ENCODE measurements around the gene IMPDH1. TPM values are rescaled to one million over a fixed set of nuclear protein-coding genes. Genes with fewer than 3 reads are reported as not detected.

The IMPDH1 gene
- total and polyA plus RNA-seq, 2 donors (not counting 3 experiments of a cell fraction or from before 2014, with no cell fraction given), result 78.8 to 97.9 TPM

DNA sequence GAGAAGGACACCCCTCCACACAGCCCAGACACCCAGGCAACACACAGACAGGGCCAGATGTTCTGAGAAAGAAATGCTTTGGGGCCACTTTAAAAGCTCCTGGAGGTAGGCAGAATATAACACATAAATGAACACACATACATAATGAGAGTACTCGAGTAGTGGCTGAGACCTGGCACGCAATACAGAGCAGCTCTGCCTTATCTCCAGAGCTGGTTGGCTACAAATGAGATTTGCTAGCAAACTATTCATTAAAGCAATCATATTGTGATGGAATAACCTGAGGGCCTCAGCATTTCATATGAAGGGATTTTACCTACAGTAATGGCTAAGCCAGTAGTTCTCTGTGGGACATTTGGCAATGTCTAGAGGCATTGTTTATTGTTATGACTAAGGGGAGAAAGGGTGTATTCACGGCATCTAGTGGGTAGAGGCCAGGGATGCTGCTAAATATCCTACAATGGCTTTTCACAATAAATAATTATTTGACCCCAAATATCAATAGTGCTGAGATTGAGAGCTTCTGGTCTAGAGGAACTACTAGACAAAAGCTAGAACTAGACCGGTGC lies 5.5 kb upstream of the IMPDH1 start:
- dilution Hi-C loops (cut with MboI; ENCODE audit: extremely low pct_ligation_motif_present, low sequenced_read_pairs) (no loop called here), intact Hi-C loops (cut with micrococcal nuclease) (no loop called here)
- Histone ChIP-seq H3K27ac (ENCODE audit: insufficient read depth, low read depth, low read length) (no peak overlapping the region), H3K9me3 (replicated peaks; ENCODE audit: control insufficient read depth, insufficient read depth, low read length) (no peaks in the 10 kb centered on the region), H3K4me2 (ENCODE audit: insufficient read depth, low read length) (no peak overlapping the region), H2AFZ (ENCODE audit: low read depth, low read length) (no peak overlapping the region), H3K36me3 (ENCODE audit: control insufficient read depth in 2 of 2, extremely low read depth in 1 of 2, insufficient read depth in 2 of 2, low read length in 2 of 2) (no peaks in the 10 kb centered on the region), H3K79me2 (ENCODE audit: control insufficient read depth, insufficient read depth, low read length) (no peaks in the 10 kb centered on the region), H4K20me1 (replicated peaks; ENCODE audit: control insufficient read depth, extremely low read depth, insufficient read depth, low read length) (no peaks in the 10 kb centered on the region), H3K4me1 (ENCODE audit: control insufficient read depth, extremely low read depth, insufficient read depth, low read length) (peaks cover 4% of the 10 kb centered on the region), H3K9me1 (replicated peaks; ENCODE audit: control insufficient read depth, extremely low read depth, insufficient read depth, low read length) (no peaks in the 10 kb centered on the region), H3K4me3 (replicated peaks in 1 of 3; ENCODE audit: insufficient read depth in 1 of 3, low read depth in 1 of 3, low read length in 3 of 3) (no peak overlapping the region), H3K27me3 (ENCODE audit: control insufficient read depth in 2 of 2, insufficient read depth in 2 of 2, low read length in 2 of 2) (peaks cover 6 to 8% of the 10 kb centered on the region in 2 experiments), H3K9ac (replicated peaks; ENCODE audit: extremely low read depth, insufficient read depth, low read length) (no peak overlapping the region)
- BruUV-seq (replicated peaks), result no TSS peak
- DNase-seq (ENCODE audit: low read depth, low spot score) (no peak), FAIRE-seq (no peak)
- POLR2A ChIA-PET, result no interaction called here
- TF ChIP-seq, protein P1, sequence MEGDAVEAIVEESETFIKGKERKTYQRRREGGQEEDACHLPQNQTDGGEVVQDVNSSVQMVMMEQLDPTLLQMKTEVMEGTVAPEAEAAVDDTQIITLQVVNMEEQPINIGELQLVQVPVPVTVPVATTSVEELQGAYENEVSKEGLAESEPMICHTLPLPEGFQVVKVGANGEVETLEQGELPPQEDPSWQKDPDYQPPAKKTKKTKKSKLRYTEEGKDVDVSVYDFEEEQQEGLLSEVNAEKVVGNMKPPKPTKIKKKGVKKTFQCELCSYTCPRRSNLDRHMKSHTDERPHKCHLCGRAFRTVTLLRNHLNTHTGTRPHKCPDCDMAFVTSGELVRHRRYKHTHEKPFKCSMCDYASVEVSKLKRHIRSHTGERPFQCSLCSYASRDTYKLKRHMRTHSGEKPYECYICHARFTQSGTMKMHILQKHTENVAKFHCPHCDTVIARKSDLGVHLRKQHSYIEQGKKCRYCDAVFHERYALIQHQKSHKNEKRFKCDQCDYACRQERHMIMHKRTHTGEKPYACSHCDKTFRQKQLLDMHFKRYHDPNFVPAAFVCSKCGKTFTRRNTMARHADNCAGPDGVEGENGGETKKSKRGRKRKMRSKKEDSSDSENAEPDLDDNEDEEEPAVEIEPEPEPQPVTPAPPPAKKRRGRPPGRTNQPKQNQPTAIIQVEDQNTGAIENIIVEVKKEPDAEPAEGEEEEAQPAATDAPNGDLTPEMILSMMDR (IDR thresholded peaks at IDR 0.05; ENCODE audit: extremely low read depth in 1 of 2, insufficient read depth in 1 of 2, low read depth in 1 of 2, low read length in 2 of 2), result no peak
- no peak for TF ChIP-seq GATA2 (IDR thresholded peaks at IDR 0.05; ENCODE audit: insufficient read depth, insufficient read length, low read depth, low read length)
- no peak for TF ChIP-seq POLR2A (IDR thresholded peaks at IDR 0.05; ENCODE audit: low read depth, low read length)
- TF ChIP-seq POLR2AphosphoS5 (IDR thresholded peaks at IDR 0.05; ENCODE audit: insufficient read depth, low read depth, low read length), result no peak
- TF ChIP-seq JUN (IDR thresholded peaks at IDR 0.05; ENCODE audit: borderline replicate concordance, insufficient read depth, insufficient read length, low read depth), result no peak
- CTCF ChIA-PET, result interaction anchor here (0.7 to 17.5 kb wide), 9 partner anchors 11 to 68 kb away, joined by 3 to 209 read pairs (median 5); no protein-coding TSS in a partner anchor

DNA sequence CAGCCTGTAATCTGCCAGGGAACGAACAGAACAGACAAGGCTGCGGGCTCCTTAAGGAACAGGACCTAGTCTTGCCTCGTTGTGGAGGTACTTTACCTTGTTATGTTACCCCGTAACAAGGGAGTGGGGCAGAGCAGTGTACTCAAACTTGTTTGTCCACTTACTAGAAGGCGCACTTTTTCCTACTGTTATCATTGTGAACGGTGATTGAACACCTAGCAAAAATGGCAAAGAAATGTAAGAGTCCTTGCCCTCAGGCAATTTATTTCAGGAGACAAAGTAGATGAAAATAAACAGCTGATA lies 620 bp upstream of the IMPDH1 start:
- Histone ChIP-seq H4K20me1 (replicated peaks; ENCODE audit: control insufficient read depth, extremely low read depth, insufficient read depth, low read length) (no peaks in the 10 kb centered on the region), H3K36me3 (ENCODE audit: control insufficient read depth in 2 of 2, extremely low read depth in 1 of 2, insufficient read depth in 2 of 2, low read length in 2 of 2) (no peaks in the 10 kb centered on the region), H3K27ac (ENCODE audit: insufficient read depth, low read depth, low read length) (no peak overlapping the region), H3K27me3 (ENCODE audit: control insufficient read depth in 2 of 2, insufficient read depth in 2 of 2, low read length in 2 of 2) (peaks cover 2 to 6% of the 10 kb centered on the region in 2 experiments), H2AFZ (ENCODE audit: low read depth, low read length) (peak overlapping the region; percentile 100), H3K79me2 (ENCODE audit: control insufficient read depth, insufficient read depth, low read length) (peaks cover 3% of the 10 kb centered on the region), H3K4me1 (ENCODE audit: control insufficient read depth, extremely low read depth, insufficient read depth, low read length) (peaks cover 13% of the 10 kb centered on the region), H3K9me1 (replicated peaks; ENCODE audit: control insufficient read depth, extremely low read depth, insufficient read depth, low read length) (no peaks in the 10 kb centered on the region), H3K4me2 (ENCODE audit: insufficient read depth, low read length) (peak overlapping the region; percentile 79), H3K9ac (replicated peaks; ENCODE audit: extremely low read depth, insufficient read depth, low read length) (peak overlapping the region; percentile 11), H3K9me3 (replicated peaks; ENCODE audit: control insufficient read depth, insufficient read depth, low read length) (no peaks in the 10 kb centered on the region), H3K4me3 (replicated peaks in 1 of 3; ENCODE audit: insufficient read depth in 1 of 3, low read depth in 1 of 3, low read length in 3 of 3) (peak overlapping the region; percentile 74 to 84 (median 83))
- dilution Hi-C loops (cut with MboI; ENCODE audit: extremely low pct_ligation_motif_present, low sequenced_read_pairs), result no loop called here
- intact Hi-C loops (cut with micrococcal nuclease), result no loop called here
- FAIRE-seq, result peak; percentile 77
- BruUV-seq (replicated peaks), result no TSS peak
- no peak for DNase-seq (ENCODE audit: low read depth, low spot score)
- ChIA-PET POLR2A (no interaction called here), CTCF (interaction anchor here (0.6 to 17.5 kb wide), 7 partner anchors 8 to 63 kb away, joined by 4 to 209 read pairs (median 5); no protein-coding TSS in a partner anchor)
- TF ChIP-seq GATA2 (IDR thresholded peaks at IDR 0.05; ENCODE audit: insufficient read depth, insufficient read length, low read depth, low read length) (no peak), EZH2 (IDR thresholded peaks at IDR 0.05; ENCODE audit: borderline replicate concordance, low read depth, low read length, severe bottlenecking) (no peak), POLR2AphosphoS5 (IDR thresholded peaks at IDR 0.05; ENCODE audit: insufficient read depth, low read depth, low read length) (no peak), JUN (IDR thresholded peaks at IDR 0.05; ENCODE audit: borderline replicate concordance, insufficient read depth, insufficient read length, low read depth) (no peak)
- TF ChIP-seq, protein P1 (IDR thresholded peaks at IDR 0.05; ENCODE audit: extremely low read depth in 1 of 2, insufficient read depth in 1 of 2, low read depth in 1 of 2, low read length in 2 of 2), result no peak
